HG03521 (cell line): Measurements from ENCODE around the gene ALPP.

Source experiments
- ATAC-seq: cut with Tn5 transposase; IDR thresholded peaks from one replicate; pipeline ENCODE4 v1.9.1; 2021; ENCODE audit warnings: mild to moderate bottlenecking, moderate library complexity; ENCODE audit not compliant: unreplicated experiment

The ALPP gene

DNA sequence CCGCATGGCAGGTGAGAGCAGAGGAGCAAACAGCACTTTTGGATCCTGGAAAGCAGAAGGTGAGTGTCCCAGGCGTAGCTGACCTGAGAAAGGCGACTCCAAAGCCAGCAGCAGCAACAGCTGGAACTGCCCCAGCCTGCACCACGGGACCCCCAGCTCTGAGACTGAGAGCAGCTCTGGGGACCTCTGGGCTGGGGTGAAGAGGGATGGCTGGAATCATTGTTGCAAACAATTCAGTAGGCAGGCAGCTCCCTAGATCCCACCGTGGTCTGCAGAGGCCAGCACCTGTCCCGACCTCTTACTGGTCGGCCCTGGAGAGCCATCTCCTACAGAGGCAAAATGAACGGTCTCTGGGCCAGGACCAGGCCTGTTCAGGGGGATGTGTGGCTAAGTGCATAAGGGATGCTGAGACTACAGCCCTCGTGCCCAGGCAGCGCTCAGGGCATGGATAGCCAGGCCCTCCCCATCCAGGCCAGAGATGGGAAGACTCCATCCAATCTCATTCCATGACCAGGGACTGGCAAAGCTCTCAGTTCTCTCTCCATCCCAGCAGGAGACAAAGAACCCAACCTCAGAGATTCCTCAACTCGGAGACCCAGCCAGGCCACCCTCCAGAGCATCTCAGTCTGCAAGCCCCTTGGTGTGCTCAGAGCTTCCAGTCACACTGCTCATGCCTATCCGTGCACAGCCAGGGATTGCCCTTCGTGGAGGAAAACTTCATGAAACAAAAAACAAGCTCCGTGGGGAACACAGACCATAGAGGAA is 38.2 kb upstream of the ALPP start:
- no peak for ATAC-seq

DNA sequence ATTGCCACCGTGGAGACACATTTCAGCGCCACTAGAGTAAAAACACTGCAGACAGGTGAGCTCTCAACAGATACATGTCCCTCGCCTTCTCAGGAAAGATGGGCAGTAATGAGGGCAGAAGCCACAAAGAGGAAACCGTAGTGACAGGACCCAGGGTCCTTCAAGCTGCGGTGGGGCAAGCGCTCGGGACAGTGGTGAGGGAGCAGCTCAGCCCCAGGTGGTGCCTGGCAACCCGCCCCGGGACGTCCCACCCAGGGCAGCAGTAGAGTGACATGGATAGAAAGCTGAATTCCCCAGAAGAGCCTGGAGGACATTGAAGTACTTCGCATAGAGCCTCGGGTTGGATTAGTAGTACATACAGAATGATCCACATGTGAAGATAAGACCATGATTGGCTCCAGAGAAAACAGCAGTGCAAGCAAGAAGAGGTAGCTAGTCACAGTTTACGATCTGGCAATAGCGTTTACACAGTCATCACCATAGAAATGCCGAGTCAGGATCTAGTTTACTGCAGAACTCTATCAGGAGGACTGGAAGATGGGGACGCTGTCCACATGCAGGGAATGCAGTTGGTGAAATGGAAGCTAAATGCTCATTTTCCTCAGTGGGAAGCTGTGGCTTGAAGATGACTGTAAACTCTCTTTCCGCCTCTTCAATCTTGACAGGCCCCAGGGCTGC is 37.4 kb upstream of the ALPP start:
- ATAC-seq, result no peak

DNA sequence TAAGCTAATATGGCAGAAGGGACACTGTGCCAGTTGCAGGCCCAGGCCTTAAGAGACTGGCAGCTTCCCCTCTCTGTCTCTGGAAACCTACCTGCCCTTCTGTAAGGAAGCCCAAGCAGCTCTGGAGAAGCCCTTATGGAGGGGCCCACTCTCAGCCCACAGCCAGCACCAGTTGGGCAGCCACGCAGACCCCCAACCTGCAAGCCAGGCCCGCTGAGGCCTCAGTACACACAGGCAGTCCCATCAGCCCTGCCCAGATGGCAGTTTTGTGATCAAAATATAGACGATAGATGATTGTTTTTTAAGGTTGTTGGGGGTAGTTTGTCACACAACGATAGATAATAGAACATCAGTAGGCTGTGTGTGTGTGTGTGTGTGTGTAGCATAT is 36.8 kb upstream of the ALPP start:
- no peak for ATAC-seq

DNA sequence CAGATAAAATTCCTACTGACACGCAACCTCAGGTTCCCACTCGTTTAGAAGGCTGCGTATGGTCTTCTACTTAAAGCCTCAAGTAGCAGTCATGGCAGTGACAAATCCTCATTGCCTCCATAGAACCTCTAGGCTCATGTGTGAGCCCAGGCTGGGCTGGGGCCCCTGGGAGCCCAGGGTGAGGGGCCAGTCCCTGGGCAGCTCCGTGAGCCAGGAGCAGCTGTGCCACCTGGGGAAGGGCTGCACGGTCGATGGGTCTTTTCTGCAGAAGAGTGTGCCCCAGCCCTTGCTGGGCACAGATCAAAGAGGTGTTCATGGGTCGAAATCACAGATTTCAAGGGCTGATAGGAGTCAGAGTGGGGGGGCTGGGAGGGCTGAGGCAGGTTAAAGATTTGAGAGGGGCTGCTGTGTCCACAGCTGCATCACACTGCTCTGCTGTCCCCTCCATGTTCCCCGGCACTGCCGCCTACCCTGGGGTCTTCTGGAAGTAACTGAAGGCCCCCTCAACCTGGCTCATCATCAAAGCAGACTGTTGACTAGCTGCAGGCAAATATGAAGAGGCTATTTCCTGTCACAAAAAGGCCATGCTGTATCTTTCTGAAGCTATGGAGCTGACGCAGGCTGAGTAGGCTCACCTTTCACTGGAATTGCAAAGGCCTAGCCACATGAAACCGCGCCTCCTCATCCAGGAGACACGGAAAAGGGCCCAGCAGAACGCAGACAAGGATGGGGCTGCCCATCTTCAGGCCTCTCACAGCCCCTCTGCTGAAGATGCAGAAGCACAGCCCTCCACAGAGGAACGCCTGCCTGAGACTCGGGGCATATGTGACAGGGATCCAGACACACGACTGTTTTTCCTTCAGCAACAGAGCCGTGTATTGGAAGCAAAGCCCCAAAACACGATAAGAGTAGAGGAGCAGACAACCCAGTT is 35.7 kb upstream of the ALPP start:
- no peak for ATAC-seq

DNA sequence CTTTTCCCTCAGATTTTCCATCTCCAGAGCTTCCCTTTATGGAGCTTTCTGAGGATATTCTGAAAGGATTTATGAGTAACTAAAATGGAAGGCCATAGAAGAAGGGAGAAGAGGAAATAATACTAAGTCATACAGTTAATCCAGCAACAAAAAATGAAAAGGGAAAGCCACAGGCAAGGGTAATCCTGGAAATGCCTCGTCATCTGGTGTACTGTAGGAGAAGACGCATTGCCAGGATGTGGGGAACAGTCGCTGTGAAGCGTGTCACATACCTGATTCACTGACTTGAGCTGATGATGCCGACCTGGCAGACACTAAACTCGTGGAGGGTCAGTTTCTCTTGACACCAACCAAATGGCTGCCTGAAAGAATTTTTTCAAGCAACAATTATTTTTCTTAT is 34.7 kb upstream of the ALPP start:
- ATAC-seq, result no peak

DNA sequence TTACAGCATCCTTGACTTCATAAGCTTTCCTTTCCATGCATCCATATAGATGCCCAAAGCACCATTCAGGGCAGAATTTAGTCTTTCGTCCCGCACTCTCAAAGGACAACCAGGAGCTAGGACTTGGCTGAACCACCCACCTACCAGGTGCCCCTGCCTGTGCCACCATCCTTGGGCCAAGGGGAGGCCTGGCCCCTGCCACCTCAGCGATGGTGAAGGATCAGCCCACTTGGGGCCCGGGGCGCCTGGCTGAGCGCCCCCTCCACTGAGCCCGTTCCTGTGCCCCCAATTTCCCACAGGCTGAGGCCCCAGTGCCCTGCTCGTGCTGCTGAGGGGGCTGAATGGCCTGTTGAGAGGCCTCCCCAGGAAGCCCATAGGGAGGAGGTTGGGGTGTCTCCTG is 33.3 kb upstream of the ALPP start:
- ATAC-seq, result no peak

DNA sequence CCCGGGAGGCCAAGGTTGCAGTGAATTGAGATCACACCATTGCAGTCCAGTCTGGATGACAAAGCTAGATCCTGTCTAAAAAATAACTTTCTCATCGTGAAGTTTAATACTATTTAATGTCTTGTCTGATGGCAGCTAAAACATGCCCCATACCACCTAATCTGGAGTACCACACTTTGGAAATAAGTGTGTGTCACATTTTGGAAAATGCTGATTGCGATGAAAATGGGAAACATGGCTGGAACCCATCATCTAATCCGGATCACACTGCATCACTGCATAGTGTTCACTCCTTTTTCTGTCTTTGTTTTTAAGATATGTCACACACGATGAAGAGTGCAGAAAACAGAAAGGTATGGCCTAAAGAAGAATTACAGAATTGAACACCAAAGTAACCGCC is 31.2 kb upstream of the ALPP start:
- ATAC-seq, result no peak

DNA sequence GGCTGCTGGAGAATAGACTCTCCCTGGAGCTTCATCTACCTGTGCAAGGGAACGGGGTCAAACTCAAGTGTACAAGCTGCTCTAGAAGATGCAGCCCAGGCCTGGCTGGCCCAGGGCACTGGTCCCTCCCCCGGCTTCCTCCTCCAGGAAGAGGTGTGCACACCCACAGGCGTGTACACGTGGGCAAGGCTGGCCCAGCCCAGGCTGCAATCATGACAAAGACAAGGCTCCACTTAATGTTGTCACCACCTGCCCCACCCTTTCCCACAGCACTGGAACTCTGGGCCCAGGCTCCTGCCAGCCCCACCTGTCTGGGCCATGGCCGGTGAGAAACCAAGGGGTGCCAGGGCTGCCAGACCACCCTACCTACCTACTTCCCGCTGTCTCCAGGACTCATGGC is 29.6 kb upstream of the ALPP start:
- ATAC-seq, result no peak

DNA sequence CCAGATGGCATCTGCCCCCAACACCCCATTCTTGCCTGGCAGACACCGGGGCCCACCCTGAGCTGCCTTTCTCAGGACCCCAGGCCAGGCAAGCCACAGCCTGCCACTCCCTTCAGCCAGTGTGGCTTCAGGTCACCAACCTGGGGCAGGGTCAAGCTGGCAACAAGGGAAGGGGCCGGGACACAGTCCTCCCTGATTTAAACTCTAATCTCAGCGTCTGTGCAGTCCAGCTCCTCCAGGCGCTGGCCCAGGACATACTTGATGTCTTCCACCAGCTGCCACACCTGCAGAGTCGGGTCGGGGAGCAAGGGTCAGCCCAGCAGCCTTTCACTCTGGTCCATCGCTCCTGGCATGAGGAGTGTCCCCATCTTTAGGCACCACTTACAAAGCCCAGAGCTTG is 29.0 kb upstream of the ALPP start:
- no peak for ATAC-seq

DNA sequence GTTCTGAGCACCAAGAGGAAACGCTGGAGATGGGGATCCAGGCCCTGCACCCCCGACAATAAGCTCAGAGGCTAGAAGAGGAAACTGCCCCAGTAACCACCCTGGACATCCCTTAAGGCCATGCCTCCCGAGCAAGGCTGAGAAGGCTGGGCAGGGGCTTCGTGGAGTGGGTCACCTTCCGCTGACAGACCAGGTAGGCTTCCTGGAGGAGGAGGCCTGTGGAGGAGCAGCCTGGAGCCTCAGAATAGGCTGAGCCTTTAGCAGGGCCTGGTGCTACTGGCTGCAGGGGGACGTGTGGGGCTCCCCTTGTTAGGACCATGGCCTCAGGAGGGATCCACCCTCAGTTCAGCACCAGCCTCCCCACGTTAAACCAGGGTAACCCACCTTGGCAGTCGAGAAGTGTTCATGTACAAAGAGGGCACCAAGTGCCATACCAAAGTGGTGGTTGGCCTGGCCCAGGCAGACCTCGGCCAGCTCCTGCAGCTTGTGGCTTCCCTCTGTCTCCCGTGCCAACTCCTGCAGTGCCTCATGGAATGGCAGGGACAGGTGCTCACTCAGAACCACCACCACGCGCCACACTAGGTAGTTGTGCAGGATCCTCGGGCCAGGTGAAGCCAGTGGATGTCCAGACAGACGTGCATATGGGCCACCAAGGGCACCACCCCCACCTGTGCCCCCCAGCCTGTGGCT is 28.5 kb upstream of the ALPP start:
- no peak for ATAC-seq

DNA sequence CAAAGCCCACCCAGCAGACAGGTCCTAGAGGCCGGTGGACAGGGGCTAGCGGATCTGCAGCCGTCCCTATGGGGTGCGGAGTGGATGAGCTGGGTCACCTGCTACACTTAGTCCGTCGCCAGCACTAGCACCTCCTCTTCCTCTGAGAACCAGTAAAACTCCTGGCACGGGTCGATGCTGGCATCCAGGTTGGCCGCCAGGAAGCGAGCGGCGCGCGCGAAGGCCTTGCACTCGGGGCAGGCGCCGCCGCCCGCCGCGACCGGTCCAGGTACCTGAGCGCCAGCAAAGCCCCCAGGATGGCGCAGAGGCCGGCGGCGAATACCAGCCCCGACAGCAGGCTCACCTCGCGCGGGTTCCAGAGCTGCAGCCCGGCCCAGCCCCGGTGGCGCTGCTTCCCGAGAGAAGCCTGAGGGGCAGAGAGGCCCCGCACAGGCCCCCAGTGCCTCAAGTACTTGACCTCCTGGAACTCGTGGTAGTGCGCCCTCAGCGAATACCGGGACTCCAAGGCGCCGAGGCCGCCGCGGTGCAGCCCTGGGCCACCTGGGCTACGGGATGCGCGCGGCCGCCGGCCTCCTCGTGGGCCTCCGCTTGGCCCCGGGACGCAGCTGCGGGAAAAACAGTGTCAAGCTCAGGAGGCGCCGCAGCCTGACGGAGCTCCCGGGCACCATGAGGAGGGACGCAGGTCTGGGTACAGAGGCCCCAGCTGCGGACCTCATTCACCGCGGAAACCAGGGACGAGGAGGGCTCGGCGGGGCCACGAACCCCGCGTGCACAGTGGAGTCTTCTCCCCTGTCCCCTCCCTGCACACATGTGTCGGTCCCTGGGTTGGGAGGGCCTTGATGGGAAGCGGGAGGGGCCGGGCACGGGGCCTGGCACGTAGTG is 27.5 kb upstream of the ALPP start:
- ATAC-seq, result no peak

DNA sequence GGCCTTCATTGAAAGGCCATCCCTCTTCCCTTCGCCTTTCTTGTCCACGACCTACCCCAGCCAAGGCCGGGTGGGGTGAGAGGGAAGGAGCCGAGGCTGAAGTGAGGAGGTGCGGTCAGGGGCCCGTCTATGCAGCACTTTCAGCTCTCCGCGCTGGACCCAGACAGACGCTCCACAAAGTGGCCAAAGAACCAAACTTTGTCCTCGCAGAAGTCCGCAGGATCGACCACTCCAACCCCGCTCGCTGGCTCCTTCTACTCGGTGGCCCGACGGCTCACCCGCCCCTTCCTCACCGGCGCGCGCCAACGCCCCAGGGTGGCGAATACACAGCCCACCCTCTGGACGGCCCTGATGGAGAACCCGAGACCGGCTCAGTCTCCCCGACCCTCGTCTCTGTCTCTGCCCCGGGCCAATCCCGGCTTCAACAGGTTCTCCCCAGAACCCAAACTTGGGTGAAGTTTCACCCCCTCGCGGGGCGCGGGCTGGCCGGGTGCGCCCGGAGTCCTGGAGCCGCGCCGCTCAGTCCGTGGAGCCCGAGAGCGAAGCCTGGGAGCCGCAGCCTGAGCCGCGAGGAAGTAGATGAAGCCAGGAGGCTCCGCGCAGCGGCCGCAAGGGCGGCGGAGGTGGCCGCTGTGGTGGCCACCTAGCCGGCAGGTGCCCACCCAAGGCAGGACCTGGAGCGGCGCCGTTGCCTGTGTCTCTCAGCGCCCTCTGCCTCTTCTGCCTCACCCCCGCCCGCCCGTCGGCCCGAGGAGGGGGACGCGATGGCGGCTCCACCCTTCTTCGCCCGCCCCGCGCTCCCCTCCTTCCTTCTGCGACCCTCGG is 26.7 kb upstream of the ALPP start:
- no peak for ATAC-seq

DNA sequence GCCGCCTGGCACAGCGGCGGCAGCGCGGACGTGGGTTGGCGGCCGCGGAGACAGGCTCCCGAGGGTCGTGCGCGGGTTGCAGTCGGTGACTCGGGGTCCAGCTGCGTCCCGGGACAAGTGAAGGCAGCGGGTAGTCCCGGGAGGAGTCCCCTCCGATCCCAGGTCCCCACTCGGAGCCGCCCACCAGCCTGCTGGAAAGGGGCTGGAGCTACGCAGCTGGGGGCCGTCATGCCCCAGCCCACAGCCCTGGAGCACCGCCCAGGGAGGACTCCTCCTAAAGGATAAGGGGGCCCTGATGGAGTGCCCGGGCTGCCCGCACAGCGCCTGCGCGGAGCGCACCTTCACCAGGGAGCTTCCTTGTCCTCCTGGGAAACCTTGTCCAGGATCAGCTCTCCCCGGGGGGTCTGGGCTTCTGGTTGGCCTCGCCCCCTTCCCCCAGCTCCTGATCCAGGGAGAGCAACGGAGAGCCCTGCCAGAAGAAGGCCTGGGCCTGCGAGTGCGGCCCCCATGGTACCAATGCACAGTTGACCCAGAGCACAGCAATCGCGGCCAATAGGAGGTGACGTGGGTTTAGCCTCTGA is 25.9 kb upstream of the ALPP start:
- ATAC-seq, result no peak

DNA sequence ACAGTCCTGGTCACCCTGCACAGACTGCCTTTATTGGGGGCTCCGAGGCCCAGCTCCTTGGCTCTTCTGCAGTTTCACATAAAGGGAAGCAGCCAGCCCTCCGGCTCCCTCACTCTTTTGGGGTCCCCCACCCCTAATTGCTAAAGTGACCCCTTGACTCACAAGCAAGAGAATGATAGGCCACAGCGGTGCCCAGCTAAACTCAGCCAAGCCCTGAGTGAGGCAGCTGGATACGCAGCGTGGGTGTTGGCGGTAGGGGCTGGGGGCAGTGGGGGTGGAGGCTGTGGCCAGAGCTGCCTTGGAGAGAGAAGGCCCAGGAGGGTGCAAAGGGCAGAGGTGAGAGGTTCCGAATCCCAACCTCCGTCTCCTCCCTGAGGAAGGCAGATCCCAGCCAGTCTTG is 25.5 kb upstream of the ALPP start:
- ATAC-seq, result no peak

DNA sequence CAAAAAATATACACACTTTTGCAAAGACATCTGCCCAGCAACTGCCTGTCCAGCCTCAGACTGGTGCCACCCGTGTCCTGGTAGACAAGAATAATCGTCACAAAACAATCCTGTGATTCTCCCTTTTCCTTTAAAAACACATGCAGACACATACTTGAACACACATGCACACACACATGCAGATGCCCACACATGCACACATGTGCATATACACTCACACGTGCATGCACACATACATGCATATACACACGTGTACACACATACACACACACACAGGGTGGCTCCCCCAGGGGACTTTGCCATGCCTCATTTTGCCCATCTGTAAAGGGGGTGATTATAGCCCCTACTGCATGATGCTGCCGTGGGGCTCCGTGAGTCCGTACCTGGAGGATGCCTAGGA is 24.9 kb upstream of the ALPP start:
- ATAC-seq, result no peak

DNA sequence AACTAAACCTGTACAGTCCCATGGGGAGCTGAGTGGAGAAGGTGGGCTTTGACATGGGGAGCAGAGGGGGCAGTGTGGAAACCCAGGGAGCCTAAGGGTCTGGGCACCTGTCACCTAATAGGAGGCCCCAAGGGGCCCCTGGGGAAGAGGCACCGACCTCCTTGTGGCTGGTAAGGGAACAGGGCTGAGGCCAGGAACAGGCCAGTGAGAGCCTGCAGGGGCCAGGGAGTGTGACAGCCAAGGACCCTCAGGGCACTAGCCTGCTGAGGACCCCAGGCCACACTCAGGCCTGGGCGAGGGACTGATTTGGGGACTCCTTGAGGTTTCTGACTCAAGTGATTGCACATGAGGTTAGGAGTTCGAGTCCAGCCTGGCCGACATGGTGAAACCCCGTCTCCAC is 24.5 kb upstream of the ALPP start:
- ATAC-seq, result no peak

DNA sequence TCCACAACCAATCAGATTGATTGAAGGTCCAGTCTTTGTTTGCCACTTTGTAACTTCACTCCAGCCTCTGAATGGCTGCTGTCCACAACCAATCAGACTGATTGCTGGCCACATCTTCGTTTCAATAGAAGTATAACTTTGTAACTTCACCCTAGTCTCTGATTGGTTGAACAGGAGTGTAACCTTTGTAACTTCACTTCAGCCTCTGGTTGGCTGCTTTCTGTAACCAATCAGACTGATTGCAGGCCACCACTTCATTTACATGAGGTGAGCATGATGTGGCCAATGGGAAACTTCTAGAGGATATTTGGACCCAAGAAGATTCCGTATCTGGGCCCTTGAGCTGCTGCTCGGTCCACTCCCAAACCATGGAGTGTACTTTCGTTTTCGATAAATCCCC is 16.9 kb upstream of the ALPP start:
- no peak for ATAC-seq

DNA sequence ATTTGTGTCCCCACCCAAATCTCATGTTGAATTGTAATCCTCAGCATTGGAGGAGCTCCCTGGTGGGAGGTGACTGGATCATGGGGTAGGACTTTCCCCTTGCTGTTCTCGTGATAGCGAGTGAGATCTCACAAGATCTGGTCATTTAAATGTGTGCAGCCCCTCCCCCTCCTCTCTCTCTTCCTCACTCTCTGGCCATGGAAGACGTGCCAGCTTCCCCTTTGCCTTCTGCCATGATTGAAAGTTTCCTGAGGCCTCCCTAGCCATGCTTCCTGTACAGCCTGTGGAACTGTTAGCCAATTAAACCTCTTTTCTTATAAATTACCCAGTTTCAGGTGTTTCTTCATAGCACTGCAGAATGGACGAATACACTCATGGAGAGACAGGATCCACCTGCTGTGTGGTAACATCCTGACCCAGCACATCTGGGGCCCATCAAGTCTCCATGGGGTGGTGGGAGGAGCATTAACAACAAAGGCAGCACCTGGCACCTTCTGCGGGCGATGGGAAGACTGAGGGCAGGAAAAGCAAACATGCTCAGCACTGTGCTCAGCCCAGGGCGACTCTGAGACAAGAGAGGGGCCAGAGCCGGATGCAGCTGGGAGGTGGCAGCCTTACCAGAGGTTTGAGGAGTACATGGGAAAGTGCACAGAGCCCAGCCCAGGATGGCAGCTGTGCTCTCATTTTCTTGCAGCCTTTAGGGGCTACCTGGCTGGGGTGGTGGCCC is 16.2 kb upstream of the ALPP start:
- ATAC-seq, result no peak
